ENCODE data around the gene CTRB1. TPM values are rescaled to one million over a fixed set of nuclear protein-coding genes. Genes with fewer than 3 reads are reported as not detected.

The CTRB1 gene
- total RNA-seq, 1 experiment from 2014 or later: not detected

DNA sequence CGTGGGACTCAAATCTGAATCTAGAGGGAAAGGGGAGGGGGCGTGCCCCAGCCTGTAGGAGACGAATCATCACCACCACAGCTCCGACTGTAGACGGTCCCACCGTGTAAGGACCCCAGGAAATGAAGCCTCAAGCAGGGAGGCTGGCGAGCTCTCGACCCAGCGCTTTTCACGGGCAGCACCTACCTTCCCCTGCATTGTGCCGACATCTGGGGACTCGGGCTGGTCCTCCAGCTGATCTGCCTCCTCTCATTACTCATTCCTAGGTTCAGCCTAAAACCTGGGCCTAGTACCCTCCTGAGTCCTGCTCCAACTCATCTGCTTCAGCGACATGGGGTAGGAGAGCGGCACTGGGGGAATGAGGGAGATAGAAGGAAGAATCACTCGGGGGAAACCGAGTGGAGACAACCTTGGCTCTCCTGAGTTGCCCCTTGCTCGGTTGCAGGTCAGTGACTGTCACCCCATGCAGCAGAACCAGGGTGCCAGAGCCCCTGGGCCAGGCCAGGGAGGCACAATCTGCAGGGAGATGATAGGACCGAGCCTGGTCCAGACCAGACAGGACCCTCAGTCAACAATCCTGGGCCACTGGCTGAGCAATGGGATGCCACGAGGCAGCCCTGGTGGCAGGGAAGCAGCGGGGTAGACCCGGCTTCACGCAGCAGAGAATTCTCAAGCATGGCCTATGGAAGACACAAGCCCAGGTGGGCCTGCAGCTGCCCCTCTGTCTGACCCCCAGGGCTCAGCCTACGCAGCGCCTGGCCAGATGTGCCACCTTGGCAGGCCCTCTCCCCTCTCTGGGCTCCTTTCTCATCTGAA, 33.5 kb downstream of the CTRB1 start:
- H3K36me3 Mint-ChIP-seq (ENCODE audit: insufficient read depth in 1 of 3, low read depth in 3 of 3): no peaks in the 10 kb centered on the region; a peak in 1 of 7 replicates
- Histone ChIP-seq H3K4ac (ENCODE audit: low read depth, low read length) (peak overlapping the region; percentile 12), H3K23me2 (ENCODE audit: insufficient read length, low read depth, low read length, poor library complexity, severe bottlenecking) (peaks cover 15% of the 10 kb centered on the region), H2BK12ac (ENCODE audit: insufficient read length, low read depth, low read length) (peak overlapping the region; percentile 74), H2AK5ac (ENCODE audit: insufficient read length, low read length) (no peak overlapping the region), H3K18ac (ENCODE audit: insufficient read length, low read depth, low read length) (peak overlapping the region; percentile 77), H4K5ac (ENCODE audit: insufficient read length, low read depth, low read length) (no peak overlapping the region), H3K56ac (ENCODE audit: insufficient read length, low read depth, low read length) (no peak overlapping the region), H3K4me2 (ENCODE audit: insufficient read depth, insufficient read length, low read length) (peak overlapping the region; percentile 71), H2BK120ac (ENCODE audit: low read depth, low read length, poor library complexity, severe bottlenecking) (no peak overlapping the region), H3K9me3 (ENCODE audit: control insufficient read depth, low read depth, low read length) (no peaks in the 10 kb centered on the region), H3K23ac (ENCODE audit: insufficient read length, low read depth, low read length) (no peak overlapping the region), H4K8ac (replicated peaks; ENCODE audit: insufficient read length, low read depth, low read length) (no peak overlapping the region), H2BK5ac (ENCODE audit: insufficient read length, low read length) (peak overlapping the region; percentile 16), H3T11ph (ENCODE audit: low read length) (no peak overlapping the region), H2BK15ac (ENCODE audit: low read depth, low read length) (no peak overlapping the region), H3K79me1 (ENCODE audit: insufficient read depth, low read depth, low read length, poor library complexity, severe bottlenecking) (peaks cover 6% of the 10 kb centered on the region), H2AFZ (ENCODE audit: low read length) (no peak overlapping the region), H4K91ac (ENCODE audit: insufficient read length, low read depth, low read length) (peak overlapping the region; percentile 76), H3K27me3 (ENCODE audit: insufficient read depth, low read length) (no peaks in the 10 kb centered on the region), H4K20me1 (ENCODE audit: control insufficient read depth, insufficient read depth, insufficient read length) (no peaks in the 10 kb centered on the region), H3K14ac (ENCODE audit: insufficient read depth, low read length) (peak overlapping the region; percentile 90), H3K4me1 (ENCODE audit: insufficient read depth, low read length) (peaks cover 22% of the 10 kb centered on the region; the same call in 1 of the 2 replicates), H3K9ac (ENCODE audit: extremely low read depth, insufficient read length, low read length) (peak overlapping the region; percentile 77), H2BK20ac (ENCODE audit: low read depth, low read length, poor library complexity, severe bottlenecking) (no peak overlapping the region), H3K79me2 (ENCODE audit: insufficient read depth, low read length) (peaks cover 45% of the 10 kb centered on the region; the same call in 1 of the 2 replicates), H3K27ac (ENCODE audit: insufficient read length, low read depth, low read length) (peak overlapping the region; percentile 82)
- peak overlapping the region; percentile 54 to 78 for H3K4me3 Mint-ChIP-seq
- peak overlapping the region; percentile 94 to 99 (median 95) for H3K27ac Mint-ChIP-seq
- TF ChIP-seq, protein P1, sequence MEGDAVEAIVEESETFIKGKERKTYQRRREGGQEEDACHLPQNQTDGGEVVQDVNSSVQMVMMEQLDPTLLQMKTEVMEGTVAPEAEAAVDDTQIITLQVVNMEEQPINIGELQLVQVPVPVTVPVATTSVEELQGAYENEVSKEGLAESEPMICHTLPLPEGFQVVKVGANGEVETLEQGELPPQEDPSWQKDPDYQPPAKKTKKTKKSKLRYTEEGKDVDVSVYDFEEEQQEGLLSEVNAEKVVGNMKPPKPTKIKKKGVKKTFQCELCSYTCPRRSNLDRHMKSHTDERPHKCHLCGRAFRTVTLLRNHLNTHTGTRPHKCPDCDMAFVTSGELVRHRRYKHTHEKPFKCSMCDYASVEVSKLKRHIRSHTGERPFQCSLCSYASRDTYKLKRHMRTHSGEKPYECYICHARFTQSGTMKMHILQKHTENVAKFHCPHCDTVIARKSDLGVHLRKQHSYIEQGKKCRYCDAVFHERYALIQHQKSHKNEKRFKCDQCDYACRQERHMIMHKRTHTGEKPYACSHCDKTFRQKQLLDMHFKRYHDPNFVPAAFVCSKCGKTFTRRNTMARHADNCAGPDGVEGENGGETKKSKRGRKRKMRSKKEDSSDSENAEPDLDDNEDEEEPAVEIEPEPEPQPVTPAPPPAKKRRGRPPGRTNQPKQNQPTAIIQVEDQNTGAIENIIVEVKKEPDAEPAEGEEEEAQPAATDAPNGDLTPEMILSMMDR (conservative IDR thresholded peaks at IDR 0.05): no peak
- DNase-seq: no peak
- H3K27me3 Mint-ChIP-seq (ENCODE audit: low read depth): no peaks in the 10 kb centered on the region
- WGBS (ENCODE audit: extremely low coverage, insufficient read length, low lambda C conversion rate): no CpG with 5 or more reads among the region's 24 CpGs
- H3K9me3 Mint-ChIP-seq: no peaks in the 10 kb centered on the region
- peaks cover 62 to 72% of the 10 kb centered on the region in 2 experiments for H3K4me1 Mint-ChIP-seq

Data from H9 (cell line).